GM12873 (cell line): ENCODE results near the gene ATP6V1A.

ENCODE experiments used
- CTCF ChIP-seq: IDR thresholded peaks from 2 replicates; pipeline ENCODE4 v1.5.1; 2012; ENCODE audit warnings: low read depth, mild to moderate bottlenecking, moderate library complexity, low read length, control low read depth; ENCODE audit not compliant: insufficient read depth; ENCODE audit errors: missing control alignments

ATP6V1A gene

GRCh38 chr3:113825090-113825489 is 78.3 kb downstream of the ATP6V1A start:
- TF ChIP-seq CTCF, result peak; percentile 48

- no peak for TF ChIP-seq CTCF
Measured at GRCh38 chr3:113828600-113828999, 81.8 kb downstream of the ATP6V1A start.

- TF ChIP-seq CTCF, result no peak
Measured at GRCh38 chr3:113829576-113830354, 82.9 kb downstream of the ATP6V1A start.

GRCh38 chr3:113831103-113831355 is 84.2 kb downstream of the ATP6V1A start:
- TF ChIP-seq CTCF, result no peak

- no peak for TF ChIP-seq CTCF
Measured at GRCh38 chr3:113832477-113833164, 85.8 kb downstream of the ATP6V1A start.

- TF ChIP-seq CTCF, result no peak
Measured at GRCh38 chr3:113834983-113835382, 88.1 kb downstream of the ATP6V1A start.

GRCh38 chr3:113838631-113839209 is 91.9 kb downstream of the ATP6V1A start, which contains the start of gene GRAMD1C:
Gene GRAMD1C, plus strand, starts transcription at chr3:113838788. Its CDS starts 122 bp downstream, at chr3:113838910.
- peak; percentile 91 for TF ChIP-seq CTCF
